Activated CD8-positive, alpha-beta memory T cell treated with anti-CD3 and anti-CD28 coated beads, Interleukin-2, amount 50 U/mL, for 4 hours (primary cell): ENCODE results near the gene KRT17.
A peak's percentile ranks its signal among the peaks of the same experiment; 100 is the strongest.
"Not testable (repeated sequence)": the region's sequence is repeated elsewhere in the genome, so short reads cannot be mapped to it uniquely, and the experiment has no call there.

Experiments used
- DNase-seq: peaks from one replicate; pipeline ENCODE4 v3.0.0-alpha.2; 2020

The KRT17 gene

GRCh38 chr17:41653892-41654677 lies 29.7 kb upstream of the KRT17 start:
- DNase-seq = no peak

GRCh38 chr17:41653421-41653820 lies 29.0 kb upstream of the KRT17 start:
- DNase-seq = no peak

- DNase-seq = no peak
Measured at GRCh38 chr17:41652461-41652970, 28.1 kb upstream of the KRT17 start.

- DNase-seq = no peak
Measured at GRCh38 chr17:41651625-41652460, 27.5 kb upstream of the KRT17 start.

- DNase-seq = no peak
Measured at GRCh38 chr17:41650794-41651624, 26.6 kb upstream of the KRT17 start.

- DNase-seq = no peak
Measured at GRCh38 chr17:41649923-41650519, 25.6 kb upstream of the KRT17 start.

GRCh38 chr17:41648411-41649195 lies 24.2 kb upstream of the KRT17 start:
- peak; percentile 88 for DNase-seq

- DNase-seq = peak; percentile 92
Measured at GRCh38 chr17:41647940-41648410, 23.6 kb upstream of the KRT17 start.

- DNase-seq = no peak
Measured at GRCh38 chr17:41647038-41647813, 22.9 kb upstream of the KRT17 start.

GRCh38 chr17:41642252-41643156 lies 18.1 kb upstream of the KRT17 start:
- DNase-seq = no peak

- DNase-seq = not testable (repeated sequence)
Measured at GRCh38 chr17:41640596-41640995, 16.2 kb upstream of the KRT17 start.

GRCh38 chr17:41639492-41640473 lies 15.4 kb upstream of the KRT17 start:
- DNase-seq = no peak

- no peak for DNase-seq
Measured at GRCh38 chr17:41638941-41639340, 14.6 kb upstream of the KRT17 start.

GRCh38 chr17:41638194-41638593 lies 13.8 kb upstream of the KRT17 start:
- no peak for DNase-seq

- no peak for DNase-seq
Measured at GRCh38 chr17:41636652-41637051, 12.3 kb upstream of the KRT17 start.

GRCh38 chr17:41635121-41636097 lies 11.0 kb upstream of the KRT17 start:
- no peak for DNase-seq

- no peak for DNase-seq
Measured at GRCh38 chr17:41634639-41635038, 10.3 kb upstream of the KRT17 start.
